ENCODE measurements around the gene ARHGAP29.

Gene ARHGAP29

DNA sequence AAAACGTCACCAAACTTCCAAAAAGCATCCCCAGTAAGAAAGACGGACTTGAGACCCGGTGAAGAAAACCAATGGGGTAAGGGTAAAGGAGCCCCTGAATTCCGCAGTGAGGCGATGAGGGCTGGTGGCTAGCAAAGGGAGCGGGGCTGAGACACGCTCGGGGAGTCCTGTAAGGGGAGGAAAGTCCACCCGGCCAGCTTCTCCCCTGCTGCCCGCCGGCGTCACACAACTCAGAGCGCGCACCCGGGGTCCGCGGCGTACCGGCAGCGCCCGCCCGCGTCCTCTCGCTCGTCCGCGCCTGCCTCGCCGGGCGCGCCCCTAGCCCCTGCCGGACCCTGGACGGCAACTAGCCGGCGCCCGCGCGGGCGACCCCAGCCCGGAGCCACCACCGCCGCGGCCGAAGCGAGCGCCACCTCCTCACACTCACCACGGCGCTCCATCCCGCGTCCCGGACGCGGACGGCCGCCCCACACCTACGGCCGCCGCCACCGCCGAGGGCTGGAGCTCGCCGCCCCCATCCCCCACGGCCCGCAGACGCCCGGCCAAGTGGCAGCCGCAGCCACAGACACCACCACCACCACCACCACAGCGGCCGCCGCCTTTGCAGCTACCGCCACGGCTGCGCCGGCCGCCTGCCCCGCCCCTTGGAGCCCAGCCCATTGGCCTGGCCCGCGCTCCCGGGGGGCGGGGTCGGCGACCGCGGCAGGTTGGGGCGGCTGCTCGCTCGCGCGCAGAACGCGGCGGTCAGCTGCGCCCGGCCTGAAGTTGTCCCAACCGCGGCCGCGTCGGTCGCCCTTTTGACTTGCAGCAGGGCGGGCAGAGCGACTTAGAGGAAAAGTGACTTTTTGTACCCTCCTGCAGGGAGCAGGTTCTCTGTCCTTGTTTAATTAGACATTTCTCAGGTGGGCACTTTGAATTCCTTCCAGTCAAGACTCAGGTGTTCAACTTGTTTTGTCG, 10.0 kb upstream of the ARHGAP29 start:
- ATAC-seq (peak; percentile 76), DNase-seq (ENCODE audit: low spot score in 2 of 2) (no peak)
- Mint-ChIP-seq H3K36me3 (no peaks in the 10 kb centered on the region), H3K4me1 (peaks cover 14% of the 10 kb centered on the region), H3K27ac (no peak overlapping the region), H3K4me3 (peak overlapping the region; percentile 58), H3K9me3 (peaks cover 7% of the 10 kb centered on the region)

DNA sequence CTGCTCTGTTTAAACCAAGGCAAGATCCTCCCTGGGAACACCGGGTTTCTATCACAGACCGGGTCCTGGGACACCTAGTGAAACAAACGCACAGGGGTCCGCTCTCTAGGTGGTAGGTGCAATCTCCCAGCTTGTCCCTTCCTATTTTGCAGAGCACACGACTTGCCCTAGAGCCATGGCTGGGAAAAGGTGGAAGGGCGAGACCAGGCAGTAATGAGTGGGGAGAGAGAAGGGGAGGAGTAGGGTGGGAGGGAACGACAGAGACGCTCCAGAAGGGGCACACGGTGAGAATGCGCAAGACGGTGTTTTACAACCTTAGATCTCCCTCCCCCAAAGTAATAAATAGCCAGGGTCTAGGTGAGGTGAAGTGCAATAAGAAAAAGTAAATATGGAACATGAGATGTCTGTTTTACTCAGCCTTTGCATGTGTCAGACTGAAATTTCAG, 9.3 kb upstream of the ARHGAP29 start:
- DNase-seq (ENCODE audit: low spot score in 2 of 2) = no peak

DNA sequence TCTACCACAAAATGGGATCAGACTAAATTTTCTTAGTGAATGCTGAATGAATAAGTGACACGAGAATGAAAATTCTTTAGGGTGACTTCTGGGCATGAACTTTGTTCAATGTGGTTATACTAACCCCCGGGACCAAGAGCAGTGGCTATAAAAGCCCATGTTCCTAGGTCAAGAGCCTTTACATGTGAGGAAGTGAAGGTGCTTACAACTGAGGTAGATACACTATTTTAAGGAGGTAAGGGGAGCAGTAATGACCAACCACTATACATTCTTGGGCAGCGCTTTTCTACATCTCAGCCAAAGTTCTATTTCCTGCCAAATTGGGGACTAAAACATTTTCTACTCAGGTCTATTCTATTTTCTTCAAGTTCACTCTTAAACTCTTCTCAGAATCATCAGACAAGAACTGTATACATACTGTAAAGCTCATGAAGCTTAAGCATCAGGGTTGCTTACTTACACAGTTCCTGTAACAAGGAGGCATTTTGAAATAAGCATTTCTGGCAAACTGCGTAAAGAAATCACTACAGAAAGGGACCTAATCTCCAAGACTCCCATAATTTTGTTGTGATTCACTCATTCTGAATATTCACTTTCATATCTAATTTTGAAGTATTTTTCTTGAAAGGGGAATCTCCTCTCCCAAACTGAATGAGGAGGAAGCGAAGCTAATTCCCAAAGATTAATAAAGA, 8.5 kb upstream of the ARHGAP29 start:
- Mint-ChIP-seq H3K27ac (no peak overlapping the region), H3K4me3 (no peak overlapping the region)

More for the DNA sequence above, 9.3 kb upstream of the ARHGAP29 start:
- no peak for ATAC-seq
- Mint-ChIP-seq H3K4me3 (peak overlapping the region; percentile 58), H3K36me3 (no peaks in the 10 kb centered on the region), H3K9me3 (peaks cover 11% of the 10 kb centered on the region), H3K4me1 (peaks cover 14% of the 10 kb centered on the region), H3K27ac (no peak overlapping the region)

DNA sequence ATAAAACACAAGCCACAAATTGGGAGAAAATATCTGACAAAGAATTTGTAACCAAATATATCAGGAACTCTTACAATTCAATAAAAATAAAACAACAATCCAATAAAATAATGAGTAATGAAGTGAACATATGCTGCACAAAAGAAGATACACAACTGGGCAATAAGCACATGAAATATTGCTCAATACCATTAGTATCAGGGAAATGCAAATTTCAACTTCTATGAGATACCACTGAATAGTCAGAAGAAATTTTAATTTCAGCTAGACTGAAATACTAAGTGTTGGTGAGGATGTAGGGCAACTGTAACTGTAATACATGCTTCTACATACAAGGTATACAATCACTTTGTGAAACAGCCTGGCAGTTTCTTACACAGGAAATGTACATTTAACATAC, 7.4 kb upstream of the ARHGAP29 start:
- ATAC-seq = no peak
- Mint-ChIP-seq H3K27ac (no peak overlapping the region), H3K36me3 (no peaks in the 10 kb centered on the region), H3K4me3 (no peak overlapping the region), H3K9me3 (peaks cover 11% of the 10 kb centered on the region), H3K4me1 (peaks cover 14% of the 10 kb centered on the region)
- no peak for DNase-seq (ENCODE audit: low spot score in 2 of 2)

More for the DNA sequence above, 8.5 kb upstream of the ARHGAP29 start:
- H3K4me1 Mint-ChIP-seq = peaks cover 14% of the 10 kb centered on the region
- ATAC-seq (no peak), DNase-seq (ENCODE audit: low spot score in 2 of 2) (no peak)
- peaks cover 11% of the 10 kb centered on the region for H3K9me3 Mint-ChIP-seq
- H3K36me3 Mint-ChIP-seq = no peaks in the 10 kb centered on the region

DNA sequence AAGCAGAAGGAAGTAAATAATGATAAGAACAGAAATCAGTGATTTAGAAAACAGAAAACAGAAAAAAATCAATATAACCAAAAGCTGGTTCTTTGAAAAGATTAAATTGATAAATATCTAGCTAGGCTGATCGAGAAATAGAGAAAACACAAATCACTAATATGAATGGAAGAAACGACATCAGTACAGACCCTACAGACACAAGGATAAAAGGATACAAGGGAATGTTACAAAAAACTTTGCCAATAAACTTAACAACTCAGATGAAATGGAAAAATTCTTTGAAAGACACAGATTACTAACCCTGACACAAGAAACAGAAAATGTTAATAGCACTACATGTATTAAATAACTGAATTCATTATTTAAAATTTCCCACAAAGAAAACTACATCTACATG, 6.3 kb upstream of the ARHGAP29 start:
- H3K4me1 Mint-ChIP-seq = peaks cover 14% of the 10 kb centered on the region

DNA sequence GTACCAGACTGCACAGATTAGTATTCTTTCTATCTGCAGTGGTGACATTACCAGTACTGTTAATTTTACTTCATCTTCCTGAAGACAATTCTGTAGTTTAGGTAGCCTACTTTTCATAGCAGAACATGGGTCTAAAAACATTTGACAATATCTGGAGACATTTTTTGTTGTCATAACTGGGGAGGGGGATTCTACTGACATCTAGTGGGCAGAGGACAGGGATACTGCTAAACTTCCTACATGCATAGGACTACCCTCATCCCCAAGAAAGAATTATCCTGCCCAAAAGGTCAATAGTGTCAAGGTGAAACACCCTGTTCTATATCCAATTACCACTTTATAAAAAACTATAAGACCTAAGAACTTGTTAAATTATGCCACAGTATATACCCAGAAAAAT, 3.4 kb upstream of the ARHGAP29 start:
- no peak for ATAC-seq
- no peak for DNase-seq (ENCODE audit: low spot score in 2 of 2)
- Mint-ChIP-seq H3K27ac (no peak overlapping the region), H3K9me3 (peaks cover 14% of the 10 kb centered on the region), H3K4me3 (no peak overlapping the region), H3K4me1 (peaks cover 9% of the 10 kb centered on the region), H3K36me3 (no peaks in the 10 kb centered on the region)

More for the DNA sequence above, 6.3 kb upstream of the ARHGAP29 start:
- no peak overlapping the region for H3K4me3 Mint-ChIP-seq
- H3K36me3 Mint-ChIP-seq = no peaks in the 10 kb centered on the region
- H3K9me3 Mint-ChIP-seq = peaks cover 11% of the 10 kb centered on the region
- no peak for ATAC-seq
- H3K27ac Mint-ChIP-seq = no peak overlapping the region
- no peak for DNase-seq (ENCODE audit: low spot score in 2 of 2)

DNA sequence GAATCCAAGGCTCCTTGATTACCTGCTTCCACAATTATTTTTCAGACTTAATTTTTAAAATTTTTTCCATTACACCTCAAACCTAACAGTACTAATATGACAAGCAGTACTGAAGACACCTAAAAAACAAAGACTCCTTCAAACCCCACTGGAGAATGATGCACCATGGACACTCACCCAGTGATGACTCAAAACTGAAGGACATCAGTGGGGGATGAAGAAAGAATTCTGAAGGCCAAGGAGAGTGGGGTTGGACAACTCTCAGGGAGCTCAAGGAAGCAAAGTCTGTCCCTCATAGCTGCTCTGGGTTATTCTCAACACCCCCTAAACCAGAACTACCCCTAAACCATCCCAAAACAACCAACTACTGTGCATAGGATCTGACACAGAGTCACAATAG, 2.4 kb upstream of the ARHGAP29 start:
- Mint-ChIP-seq H3K4me1 (peaks cover 12% of the 10 kb centered on the region), H3K36me3 (no peaks in the 10 kb centered on the region), H3K9me3 (peaks cover 14% of the 10 kb centered on the region), H3K4me3 (no peak overlapping the region), H3K27ac (no peak overlapping the region)
- ATAC-seq (no peak), DNase-seq (ENCODE audit: low spot score in 2 of 2) (no peak)

DNA sequence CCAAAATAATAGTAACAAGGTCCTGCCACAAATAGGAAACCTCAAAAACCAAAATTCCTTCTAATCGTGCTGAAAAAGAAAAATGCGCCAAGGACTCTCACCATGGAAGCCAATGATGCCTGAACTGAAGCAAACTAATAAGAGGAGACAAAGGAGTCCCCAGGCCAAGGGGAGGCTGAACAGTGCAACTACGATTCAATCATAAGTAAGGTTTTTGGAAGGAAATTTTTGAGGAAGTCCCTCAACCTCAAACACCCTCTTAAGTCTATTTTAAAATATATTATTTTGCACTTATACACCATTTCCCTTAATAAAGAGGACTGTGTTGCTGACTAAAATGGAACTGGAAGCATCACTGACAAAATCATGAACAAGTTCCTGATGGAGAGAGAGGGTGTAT, 1.7 kb upstream of the ARHGAP29 start:
- DNase-seq (ENCODE audit: low spot score in 2 of 2) = no peak
- Mint-ChIP-seq H3K9me3 (peaks cover 14% of the 10 kb centered on the region), H3K27ac (no peak overlapping the region), H3K4me1 (peaks cover 12% of the 10 kb centered on the region), H3K36me3 (no peaks in the 10 kb centered on the region), H3K4me3 (no peak overlapping the region)
- no peak for ATAC-seq

DNA sequence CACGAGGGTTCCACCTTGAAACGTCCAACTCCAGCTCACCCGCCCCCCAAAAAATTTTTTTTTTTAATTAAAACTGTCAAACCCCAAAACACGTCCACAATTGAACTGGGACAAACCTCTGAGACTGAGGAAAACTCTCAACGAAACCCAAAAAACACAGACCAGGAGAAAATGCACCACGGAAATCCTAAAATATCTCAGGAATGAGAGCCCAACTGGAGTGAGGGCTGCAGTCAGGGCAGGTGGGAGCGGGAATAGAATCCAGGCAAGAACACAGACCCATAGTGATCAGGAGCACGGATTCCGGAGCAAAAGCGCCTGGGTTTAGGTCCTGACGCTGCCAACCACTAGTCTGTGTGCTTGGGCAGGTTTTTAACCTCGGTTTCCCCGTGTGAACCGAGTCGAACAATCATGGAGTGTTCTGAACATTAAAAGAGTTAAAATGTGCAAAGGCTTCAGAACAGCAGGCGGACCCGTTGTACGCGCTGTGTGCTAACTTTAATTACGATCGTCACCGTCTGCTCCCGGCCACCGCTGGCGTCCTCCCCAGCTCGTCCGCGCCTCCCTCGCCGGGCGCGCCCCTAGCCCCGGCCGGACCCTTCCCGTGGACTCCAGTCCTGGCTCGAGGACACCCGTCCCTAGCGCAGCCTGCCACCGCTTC, 624 bp downstream of the ARHGAP29 start:
- peaks cover 12% of the 10 kb centered on the region for H3K4me1 Mint-ChIP-seq
- no peak for DNase-seq (ENCODE audit: low spot score in 2 of 2)
- H3K9me3 Mint-ChIP-seq = peaks cover 3% of the 10 kb centered on the region
- peak; percentile 20 for ATAC-seq
- no peaks in the 10 kb centered on the region for H3K36me3 Mint-ChIP-seq
- no peak overlapping the region for H3K27ac Mint-ChIP-seq
- peak overlapping the region; percentile 12 for H3K4me3 Mint-ChIP-seq

DNA sequence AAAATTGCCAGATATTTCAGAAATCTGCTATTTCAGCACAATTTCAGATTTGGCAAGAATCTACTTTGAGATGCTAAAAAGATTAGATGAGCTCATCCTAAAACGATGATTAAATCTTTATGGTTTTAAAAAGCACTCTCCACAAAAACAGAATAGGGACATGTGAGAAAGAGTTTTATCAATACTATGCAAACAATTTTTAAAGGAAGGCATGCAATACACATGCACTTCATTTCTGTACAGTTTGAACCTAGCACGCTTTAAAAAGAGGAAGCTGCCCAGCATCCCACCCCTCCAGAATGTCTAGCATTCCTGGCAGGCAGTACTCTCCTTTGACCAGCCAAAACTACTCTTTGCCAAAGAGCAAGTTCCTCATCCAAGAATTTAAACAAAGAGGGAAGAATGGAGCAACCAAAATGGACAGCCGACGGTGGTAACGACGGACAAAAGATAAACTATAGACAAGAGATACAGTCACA, 1.3 kb downstream of the ARHGAP29 start:
- peaks cover 3% of the 10 kb centered on the region for H3K9me3 Mint-ChIP-seq
- DNase-seq (ENCODE audit: low spot score in 2 of 2) = no peak
- no peak for ATAC-seq
- H3K36me3 Mint-ChIP-seq = no peaks in the 10 kb centered on the region
- no peak overlapping the region for H3K27ac Mint-ChIP-seq
- H3K4me3 Mint-ChIP-seq = peak overlapping the region; percentile 12
- H3K4me1 Mint-ChIP-seq = peaks cover 12% of the 10 kb centered on the region

DNA sequence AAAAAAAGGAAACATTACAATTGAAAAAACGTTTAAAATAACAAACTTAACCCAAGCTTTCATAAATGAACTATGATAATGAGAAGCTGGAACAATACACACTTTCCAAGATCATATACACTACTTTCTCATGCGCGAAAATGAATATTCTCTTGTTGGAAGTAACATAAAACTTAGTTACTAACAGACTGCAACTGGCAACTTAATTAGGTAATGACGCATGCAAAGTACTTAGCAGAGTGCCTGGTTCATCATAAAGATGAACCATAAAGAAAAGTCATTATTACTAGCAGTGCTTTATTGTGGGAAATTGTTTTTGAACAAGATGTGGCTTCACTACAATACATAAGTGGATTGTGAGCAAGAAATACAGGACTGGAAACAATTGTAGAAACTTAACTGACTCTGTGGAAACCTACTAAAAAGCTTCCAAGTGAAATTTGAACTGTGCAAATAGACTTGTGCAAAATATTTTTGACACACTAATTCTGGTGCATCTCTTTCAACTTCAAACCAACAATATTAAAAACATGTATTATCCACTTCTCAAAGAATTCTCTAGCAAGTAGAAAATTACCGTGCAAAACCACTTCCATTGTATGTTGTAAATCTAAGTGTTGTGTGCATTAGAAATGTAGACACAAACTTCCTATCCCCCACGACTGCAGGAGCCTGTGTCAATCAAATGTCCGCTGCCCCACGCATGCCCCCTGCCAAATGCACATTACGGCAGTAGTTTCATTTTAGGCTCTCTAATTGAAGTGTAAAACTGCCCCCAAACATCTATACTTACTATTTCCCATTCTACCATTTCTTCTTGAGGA, 2.0 kb downstream of the ARHGAP29 start:
- Mint-ChIP-seq H3K27ac (no peak overlapping the region), H3K4me3 (peak overlapping the region; percentile 12), H3K9me3 (peaks cover 3% of the 10 kb centered on the region), H3K4me1 (peaks cover 12% of the 10 kb centered on the region), H3K36me3 (no peaks in the 10 kb centered on the region)
- ATAC-seq (no peak), DNase-seq (ENCODE audit: low spot score in 2 of 2) (no peak)

DNA sequence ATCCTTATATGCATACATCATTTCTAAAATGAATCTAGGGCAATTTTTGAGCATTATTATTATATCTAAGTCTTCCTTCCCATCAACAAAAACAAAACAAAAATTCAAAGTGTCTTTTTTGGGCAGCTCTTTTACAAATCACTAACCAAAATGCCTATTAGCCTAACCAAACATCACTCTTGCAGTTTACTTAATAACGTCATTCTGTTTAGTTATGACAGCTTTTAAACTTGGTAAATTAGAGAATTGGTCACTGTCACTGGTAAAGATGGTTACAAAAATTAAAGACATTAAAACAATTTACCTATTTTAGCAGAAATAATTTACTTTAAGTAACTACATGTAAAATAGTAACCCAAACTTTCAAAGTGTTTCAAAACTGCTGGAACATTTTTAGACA, 2.8 kb downstream of the ARHGAP29 start:
- no peak for DNase-seq (ENCODE audit: low spot score in 2 of 2)
- H3K4me3 Mint-ChIP-seq = no peak overlapping the region
- no peak for ATAC-seq
- peaks cover 3% of the 10 kb centered on the region for H3K9me3 Mint-ChIP-seq
- peaks cover 12% of the 10 kb centered on the region for H3K4me1 Mint-ChIP-seq
- H3K36me3 Mint-ChIP-seq = no peaks in the 10 kb centered on the region
- H3K27ac Mint-ChIP-seq = no peak overlapping the region

DNA sequence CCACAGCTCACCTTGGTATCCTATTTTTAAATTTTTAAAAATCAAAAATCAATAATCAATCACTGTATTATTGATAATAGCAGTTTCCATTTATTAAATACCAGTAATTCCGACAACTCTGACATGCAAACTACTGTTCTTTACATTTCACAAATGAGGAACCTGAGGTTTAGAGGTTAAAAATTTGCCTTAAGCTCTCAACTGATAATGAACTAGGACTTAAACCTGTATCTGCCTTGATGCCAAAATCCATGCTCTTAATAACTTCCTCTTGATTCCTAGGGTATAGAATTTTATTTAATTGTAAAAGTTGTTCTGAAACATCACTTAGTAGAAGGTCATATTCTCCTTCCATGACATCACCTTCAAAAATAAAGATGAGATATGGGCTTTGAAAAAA, 5.6 kb downstream of the ARHGAP29 start:
- Mint-ChIP-seq H3K36me3 (no peaks in the 10 kb centered on the region), H3K27ac (no peak overlapping the region), H3K9me3 (no peaks in the 10 kb centered on the region), H3K4me3 (no peak overlapping the region), H3K4me1 (peaks cover 12% of the 10 kb centered on the region)
- DNase-seq (ENCODE audit: low spot score in 2 of 2) (no peak), ATAC-seq (no peak)

DNA sequence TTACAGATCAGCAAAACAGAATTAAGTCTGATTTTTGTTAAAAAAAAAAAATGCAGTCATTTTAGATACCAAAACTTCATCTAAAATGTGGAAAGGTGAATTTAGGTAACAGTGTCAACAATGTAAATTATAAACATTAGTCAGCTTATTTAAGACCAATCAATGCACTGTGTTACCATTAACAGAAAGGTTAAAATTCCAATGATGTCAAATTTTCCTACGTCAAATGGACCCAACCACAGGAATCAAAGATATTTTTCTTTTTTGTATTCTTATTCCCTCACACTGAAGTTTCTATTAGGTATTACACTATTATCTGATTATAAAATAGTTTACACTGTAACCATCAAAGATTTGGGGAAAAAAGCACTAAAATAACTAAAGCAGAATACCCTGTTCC, 6.5 kb downstream of the ARHGAP29 start:
- DNase-seq (ENCODE audit: low spot score in 2 of 2) (no peak), ATAC-seq (no peak)
- H3K4me1 Mint-ChIP-seq = peaks cover 4% of the 10 kb centered on the region
- no peak overlapping the region for H3K4me3 Mint-ChIP-seq
- no peak overlapping the region for H3K27ac Mint-ChIP-seq
- no peaks in the 10 kb centered on the region for H3K9me3 Mint-ChIP-seq
- no peaks in the 10 kb centered on the region for H3K36me3 Mint-ChIP-seq
